HepG2 (cell line): ENCODE measurements around the gene ZNF184. TPM values are rescaled to one million over a fixed set of nuclear protein-coding genes. Genes with fewer than 3 reads are reported as not detected.

Experiments
- ETV5 ChIP-seq: IDR thresholded peaks from 2 replicates; pipeline ENCODE4 v1.6.1; 2018; ENCODE audit warnings: missing biosample characterization, missing genetic modification reagents, inconsistent platforms, borderline replicate concordance
- HNRNPK ChIP-seq: fragments of 200-400 bp; formaldehyde crosslinking; IDR thresholded peaks from 2 replicates; pipeline ENCODE4 v1.6.1; 2018; ENCODE audit warnings: low read length, low read depth, moderate library complexity, mild to moderate bottlenecking; ENCODE audit not compliant: poor library complexity, severe bottlenecking
- ISL2 ChIP-seq: sonication (generic); formaldehyde crosslinking; IDR thresholded peaks from 2 replicates; pipeline ENCODE4 v1.5.0; 2020; ENCODE audit warnings: missing genetic modification reagents
- KAT8 ChIP-seq: IDR thresholded peaks from 2 replicates; pipeline ENCODE4 v1.6.1; 2016; ENCODE audit warnings: missing genetic modification reagents, missing compliant biosample characterization
- KDM4B ChIP-seq: sonication (generic); formaldehyde crosslinking; IDR thresholded peaks from 2 replicates; pipeline ENCODE4 v1.4.0; 2020; ENCODE audit warnings: missing genetic modification reagents
- MBD4 ChIP-seq: IDR thresholded peaks from 2 replicates; pipeline ENCODE4 v1.6.1; 2012; ENCODE audit warnings: low read length, inconsistent platforms, borderline replicate concordance
- SALL1 ChIP-seq: sonication (generic); formaldehyde crosslinking; IDR thresholded peaks from 2 replicates; pipeline ENCODE4 v1.8.0; 2022; ENCODE audit warnings: mild to moderate bottlenecking, missing genetic modification reagents
- TAF15 ChIP-seq: fragments of 200-400 bp; formaldehyde crosslinking; IDR thresholded peaks from one replicate; pipeline ENCODE4 v1.6.1; 2018; ENCODE audit warnings: mild to moderate bottlenecking, low read depth, low read length; ENCODE audit not compliant: poor library complexity, severe bottlenecking
- ZFP90 ChIP-seq: sonication (generic); formaldehyde crosslinking; IDR thresholded peaks from 2 replicates; pipeline ENCODE4 v1.8.0; 2022; ENCODE audit warnings: missing genetic modification reagents, mild to moderate bottlenecking, inconsistent platforms, borderline replicate concordance
- ZNF441 ChIP-seq: sonication (generic); formaldehyde crosslinking; IDR thresholded peaks from 2 replicates; pipeline ENCODE4 v1.7.0; 2021; ENCODE audit warnings: missing genetic modification reagents, borderline replicate concordance
- ZNF724P ChIP-seq: sonication (generic); formaldehyde crosslinking; IDR thresholded peaks from 2 replicates; pipeline ENCODE4 v1.8.0; 2022; ENCODE audit warnings: missing genetic modification reagents, borderline replicate concordance
- ZNF781 ChIP-seq: sonication (generic); formaldehyde crosslinking; IDR thresholded peaks from 2 replicates; pipeline ENCODE4 v1.5.1; 2020; ENCODE audit warnings: borderline replicate concordance, mild to moderate bottlenecking, missing genetic modification reagents; ENCODE audit errors: not compliant biosample characterization
- polyA plus RNA-seq, 8 experiments: library from polyadenylated mRNA; depleted of rRNA in 3 of 8; stranded (reverse) in 7 of 8; unstranded in 1 of 8; fragments of >200 nt; fragmentation: Illumina TruSeq in 4 of 8; extraction: Trizol in 4 of 8; gene quantifications; 2 replicates each; pipeline versions ENCODE4 v1.2.1 to v1.2.3, GENCODE V29; 2011 to 2016; ENCODE audit warnings: low read depth in 4 of 8, missing spikeins in 1 of 8, mixed read lengths in 1 of 8; ENCODE audit not compliant: insufficient read depth in 1 of 8
- total RNA-seq, 5 experiments: library from RNA; depleted of rRNA; stranded (reverse); fragments of >200 nt; fragmentation: Illumina TruSeq; extraction: Trizol; gene quantifications; 2 replicates each; pipeline ENCODE4 v1.2.3, GENCODE V29; 2016; ENCODE audit warnings: low read depth in 1 of 5
- TF ChIP-seq, protein P1 (sequence below): sonication (generic); formaldehyde crosslinking; IDR thresholded peaks from 2 replicates; pipeline ENCODE4 v1.4.0; 2020; ENCODE audit warnings: mild to moderate bottlenecking, low read depth, missing genetic modification reagents
- TF ChIP-seq, protein P2 (sequence below): sonication (generic); formaldehyde crosslinking; IDR thresholded peaks from 2 replicates; pipeline ENCODE4 v1.4.0; 2020; ENCODE audit warnings: mild to moderate bottlenecking, missing genetic modification reagents, borderline replicate concordance
- TF ChIP-seq, protein P3 (sequence below): fragments of 450-650 bp; IDR thresholded peaks from 2 replicates; pipeline ENCODE4 v1.6.1; 2017
- TF ChIP-seq, protein P4 (sequence below): sonication (generic); formaldehyde crosslinking; IDR thresholded peaks from 2 replicates; pipeline ENCODE4 v1.4.0; 2020; ENCODE audit warnings: low read depth, missing genetic modification reagents
- TF ChIP-seq, protein P5 (sequence below): IDR thresholded peaks from 2 replicates; pipeline ENCODE4 v1.6.1; 2016; ENCODE audit warnings: mild to moderate bottlenecking, missing biosample characterization, missing genetic modification reagents
- TF ChIP-seq, protein P6 (sequence below): IDR thresholded peaks from 2 replicates; pipeline ENCODE4 v1.6.1; 2016

Gene ZNF184
- total and polyA plus RNA-seq, 2 of the 13 experiments (the other 11 are each of a cell fraction or from before 2014, with no cell fraction given), result 2.1 to 10.1 TPM

DNA sequence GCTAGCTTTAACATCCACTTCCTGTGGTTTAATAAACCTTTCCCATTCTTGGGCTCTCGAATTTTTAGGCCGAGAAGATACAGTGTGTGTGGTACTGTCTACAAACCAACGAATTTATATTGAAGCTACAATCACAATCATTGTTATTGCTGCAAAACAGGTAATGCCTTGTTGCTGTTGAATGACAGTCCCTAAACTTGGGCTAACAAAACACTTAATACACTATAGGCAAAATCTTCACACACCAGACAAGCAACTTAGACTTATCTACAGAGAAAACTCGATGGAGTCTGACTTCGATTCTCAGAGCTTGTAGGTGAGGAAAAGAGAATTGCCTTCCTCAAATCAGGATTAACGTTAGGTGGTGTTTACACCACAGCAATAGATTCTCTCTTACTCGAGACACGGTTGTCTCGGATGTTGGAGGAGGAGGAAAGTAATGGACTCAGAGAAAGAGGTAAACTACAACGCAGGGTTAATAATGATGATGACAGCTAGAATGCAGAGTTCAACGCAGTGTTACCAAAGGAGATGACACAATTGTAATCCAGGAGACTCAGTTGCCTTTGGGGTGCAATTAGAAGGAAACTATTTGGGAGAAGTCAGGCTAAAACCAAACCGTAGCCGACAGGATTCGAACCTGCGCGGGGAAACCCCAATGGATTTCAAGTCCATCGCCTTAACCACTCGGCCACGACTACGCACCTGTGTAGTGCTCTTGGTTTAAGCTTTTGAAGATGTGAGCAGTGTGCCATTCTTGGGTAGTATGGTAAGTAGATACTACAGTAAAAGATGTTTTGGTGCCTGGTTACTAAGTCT, 32.5 kb upstream of the ZNF184 start (continued):
- TF ChIP-seq, protein P1, sequence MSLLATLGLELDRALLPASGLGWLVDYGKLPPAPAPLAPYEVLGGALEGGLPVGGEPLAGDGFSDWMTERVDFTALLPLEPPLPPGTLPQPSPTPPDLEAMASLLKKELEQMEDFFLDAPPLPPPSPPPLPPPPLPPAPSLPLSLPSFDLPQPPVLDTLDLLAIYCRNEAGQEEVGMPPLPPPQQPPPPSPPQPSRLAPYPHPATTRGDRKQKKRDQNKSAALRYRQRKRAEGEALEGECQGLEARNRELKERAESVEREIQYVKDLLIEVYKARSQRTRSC, result no peak
- TF ChIP-seq KDM4B (CRISPR knock-in tag) (0 out of 2 replicates have a peak, but pooled peaks have one; percentile 36), MBD4 (peak; percentile 79; the same call in 1 of the 2 replicates), ZNF724P (CRISPR knock-in tag) (peak; percentile 33; the same call in 1 of the 2 replicates), SALL1 (CRISPR knock-in tag) (peak; percentile 85), KAT8 (CRISPR knock-in tag) (peak; percentile 57), TAF15 (no peak), ISL2 (peak; percentile 29; the same call in 1 of the 2 replicates), ZNF781 (CRISPR knock-in tag) (no peak), HNRNPK (no peak), ETV5 (CRISPR knock-in tag) (peak; percentile 37; the same call in 1 of the 2 replicates), ZNF441 (CRISPR knock-in tag) (peak; percentile 82), ZFP90 (peak; percentile 33; the same call in 1 of the 2 replicates)
- TF ChIP-seq, protein P2, sequence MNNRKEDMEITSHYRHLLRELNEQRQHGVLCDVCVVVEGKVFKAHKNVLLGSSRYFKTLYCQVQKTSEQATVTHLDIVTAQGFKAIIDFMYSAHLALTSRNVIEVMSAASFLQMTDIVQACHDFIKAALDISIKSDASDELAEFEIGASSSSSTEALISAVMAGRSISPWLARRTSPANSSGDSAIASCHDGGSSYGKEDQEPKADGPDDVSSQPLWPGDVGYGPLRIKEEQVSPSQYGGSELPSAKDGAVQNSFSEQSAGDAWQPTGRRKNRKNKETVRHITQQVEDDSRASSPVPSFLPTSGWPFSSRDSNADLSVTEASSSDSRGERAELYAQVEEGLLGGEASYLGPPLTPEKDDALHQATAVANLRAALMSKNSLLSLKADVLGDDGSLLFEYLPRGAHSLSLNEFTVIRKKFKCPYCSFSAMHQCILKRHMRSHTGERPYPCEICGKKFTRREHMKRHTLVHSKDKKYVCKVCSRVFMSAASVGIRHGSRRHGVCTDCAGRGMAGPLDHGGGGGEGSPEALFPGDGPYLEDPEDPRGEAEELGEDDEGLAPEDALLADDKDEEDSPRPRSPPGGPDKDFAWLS (CRISPR knock-in tag), result no peak
- TF ChIP-seq, protein P3, sequence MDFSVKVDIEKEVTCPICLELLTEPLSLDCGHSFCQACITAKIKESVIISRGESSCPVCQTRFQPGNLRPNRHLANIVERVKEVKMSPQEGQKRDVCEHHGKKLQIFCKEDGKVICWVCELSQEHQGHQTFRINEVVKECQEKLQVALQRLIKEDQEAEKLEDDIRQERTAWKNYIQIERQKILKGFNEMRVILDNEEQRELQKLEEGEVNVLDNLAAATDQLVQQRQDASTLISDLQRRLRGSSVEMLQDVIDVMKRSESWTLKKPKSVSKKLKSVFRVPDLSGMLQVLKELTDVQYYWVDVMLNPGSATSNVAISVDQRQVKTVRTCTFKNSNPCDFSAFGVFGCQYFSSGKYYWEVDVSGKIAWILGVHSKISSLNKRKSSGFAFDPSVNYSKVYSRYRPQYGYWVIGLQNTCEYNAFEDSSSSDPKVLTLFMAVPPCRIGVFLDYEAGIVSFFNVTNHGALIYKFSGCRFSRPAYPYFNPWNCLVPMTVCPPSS, result no peak
- TF ChIP-seq, protein P4, sequence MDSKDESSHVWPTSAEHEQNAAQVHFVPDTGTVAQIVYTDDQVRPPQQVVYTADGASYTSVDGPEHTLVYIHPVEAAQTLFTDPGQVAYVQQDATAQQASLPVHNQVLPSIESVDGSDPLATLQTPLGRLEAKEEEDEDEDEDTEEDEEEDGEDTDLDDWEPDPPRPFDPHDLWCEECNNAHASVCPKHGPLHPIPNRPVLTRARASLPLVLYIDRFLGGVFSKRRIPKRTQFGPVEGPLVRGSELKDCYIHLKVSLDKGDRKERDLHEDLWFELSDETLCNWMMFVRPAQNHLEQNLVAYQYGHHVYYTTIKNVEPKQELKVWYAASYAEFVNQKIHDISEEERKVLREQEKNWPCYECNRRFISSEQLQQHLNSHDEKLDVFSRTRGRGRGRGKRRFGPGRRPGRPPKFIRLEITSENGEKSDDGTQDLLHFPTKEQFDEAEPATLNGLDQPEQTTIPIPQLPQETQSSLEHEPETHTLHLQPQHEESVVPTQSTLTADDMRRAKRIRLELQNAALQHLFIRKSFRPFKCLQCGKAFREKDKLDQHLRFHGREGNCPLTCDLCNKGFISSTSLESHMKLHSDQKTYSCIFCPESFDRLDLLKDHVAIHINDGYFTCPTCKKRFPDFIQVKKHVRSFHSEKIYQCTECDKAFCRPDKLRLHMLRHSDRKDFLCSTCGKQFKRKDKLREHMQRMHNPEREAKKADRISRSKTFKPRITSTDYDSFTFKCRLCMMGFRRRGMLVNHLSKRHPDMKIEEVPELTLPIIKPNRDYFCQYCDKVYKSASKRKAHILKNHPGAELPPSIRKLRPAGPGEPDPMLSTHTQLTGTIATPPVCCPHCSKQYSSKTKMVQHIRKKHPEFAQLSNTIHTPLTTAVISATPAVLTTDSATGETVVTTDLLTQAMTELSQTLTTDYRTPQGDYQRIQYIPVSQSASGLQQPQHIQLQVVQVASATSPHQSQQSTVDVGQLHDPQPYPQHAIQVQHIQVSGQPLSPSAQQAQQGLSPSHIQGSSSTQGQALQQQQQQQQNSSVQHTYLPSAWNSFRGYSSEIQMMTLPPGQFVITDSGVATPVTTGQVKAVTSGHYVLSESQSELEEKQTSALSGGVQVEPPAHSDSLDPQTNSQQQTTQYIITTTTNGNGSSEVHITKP, result peak; percentile 42; the same call in 1 of the 2 replicates
- TF ChIP-seq, protein P5, sequence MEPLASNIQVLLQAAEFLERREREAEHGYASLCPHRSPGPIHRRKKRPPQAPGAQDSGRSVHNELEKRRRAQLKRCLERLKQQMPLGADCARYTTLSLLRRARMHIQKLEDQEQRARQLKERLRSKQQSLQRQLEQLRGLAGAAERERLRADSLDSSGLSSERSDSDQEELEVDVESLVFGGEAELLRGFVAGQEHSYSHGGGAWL (CRISPR knock-in tag), result no peak
- TF ChIP-seq, protein P6, sequence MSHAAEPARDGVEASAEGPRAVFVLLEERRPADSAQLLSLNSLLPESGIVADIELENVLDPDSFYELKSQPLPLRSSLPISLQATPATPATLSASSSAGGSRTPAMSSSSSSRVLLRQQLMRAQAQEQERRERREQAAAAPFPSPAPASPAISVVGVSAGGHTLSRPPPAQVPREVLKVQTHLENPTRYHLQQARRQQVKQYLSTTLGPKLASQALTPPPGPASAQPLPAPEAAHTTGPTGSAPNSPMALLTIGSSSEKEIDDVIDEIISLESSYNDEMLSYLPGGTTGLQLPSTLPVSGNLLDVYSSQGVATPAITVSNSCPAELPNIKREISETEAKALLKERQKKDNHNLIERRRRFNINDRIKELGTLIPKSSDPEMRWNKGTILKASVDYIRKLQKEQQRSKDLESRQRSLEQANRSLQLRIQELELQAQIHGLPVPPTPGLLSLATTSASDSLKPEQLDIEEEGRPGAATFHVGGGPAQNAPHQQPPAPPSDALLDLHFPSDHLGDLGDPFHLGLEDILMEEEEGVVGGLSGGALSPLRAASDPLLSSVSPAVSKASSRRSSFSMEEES (CRISPR knock-in tag), result no peak; the same call in 1 of the 2 replicates
